Chondrocyte (in vitro differentiated cells): ENCODE measurements around the gene CGRRF1. TPM values are rescaled to one million over a fixed set of nuclear protein-coding genes. Genes with fewer than 3 reads are reported as not detected.

Experiments
- DNase-seq: peaks from one replicate; pipeline ENCODE4 v3.0.0; 2021; ENCODE audit warnings: mixed read lengths, low spot score
- H3K27ac Mint-ChIP-seq: one replicate; pipeline ENCODE4 v1.8.0; 2021; ENCODE audit warnings: mild to moderate bottlenecking, moderate library complexity, mixed read lengths; ENCODE audit not compliant: unreplicated experiment
- H3K27me3 Mint-ChIP-seq: 2 replicates; pipeline ENCODE4 v1.8.0; 2021; ENCODE audit warnings: low read depth, mixed read lengths
- H3K36me3 Mint-ChIP-seq: 2 replicates; pipeline ENCODE4 v1.8.0; 2021; ENCODE audit warnings: low read depth, mixed read lengths
- H3K4me1 Mint-ChIP-seq: 2 replicates; pipeline ENCODE4 v1.8.0; 2021; ENCODE audit warnings: low read depth, mild to moderate bottlenecking, mixed read lengths
- H3K4me3 Mint-ChIP-seq: one replicate; pipeline ENCODE4 v1.8.0; 2021; ENCODE audit warnings: mild to moderate bottlenecking, moderate library complexity, mixed read lengths; ENCODE audit not compliant: unreplicated experiment
- H3K9me3 Mint-ChIP-seq: 2 replicates; pipeline ENCODE4 v1.8.0; 2021; ENCODE audit warnings: low read depth, mixed read lengths
- total RNA-seq: library from RNA; stranded (reverse); gene quantifications from 3 replicates; pipeline ENCODE4 v1.2.1, GENCODE V29; 2021
- TF ChIP-seq, protein P1 (sequence below): fragments of 200-600 bp; sonication (generic); IDR thresholded peaks from 2 replicates; pipeline ENCODE4 v1.5.0; 2021; ENCODE audit warnings: antibody characterized with exemption, mild to moderate bottlenecking, moderate library complexity

The CGRRF1 gene
- total RNA-seq, 1 donor from 2014 or later, result 17.6 TPM

DNA sequence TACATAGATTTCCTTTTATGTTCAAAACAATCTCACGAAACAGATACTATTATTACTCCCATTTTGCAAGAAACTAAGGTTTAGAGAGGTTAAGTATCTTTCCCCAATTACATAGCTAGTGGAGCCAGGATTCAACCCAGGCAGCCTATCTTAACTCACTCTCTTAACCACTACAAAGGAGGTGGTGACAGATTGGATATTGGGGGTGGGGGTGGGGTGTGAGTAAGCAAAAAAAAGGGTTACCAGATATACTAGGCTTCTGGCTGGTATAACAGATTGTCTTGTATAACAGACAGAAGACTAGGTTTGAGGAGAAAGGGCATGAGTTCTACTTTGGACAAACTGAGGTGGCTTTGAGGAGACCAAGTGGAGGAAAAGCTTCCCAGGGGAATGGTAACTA, 23.0 kb upstream of the CGRRF1 start:
- Mint-ChIP-seq H3K9me3 (no peaks in the 10 kb centered on the region), H3K36me3 (peaks cover 8% of the 10 kb centered on the region), H3K4me3 (no peak overlapping the region), H3K27ac (peak overlapping the region; percentile 97), H3K27me3 (no peaks in the 10 kb centered on the region), H3K4me1 (peaks cover 64% of the 10 kb centered on the region)
- TF ChIP-seq, protein P1, sequence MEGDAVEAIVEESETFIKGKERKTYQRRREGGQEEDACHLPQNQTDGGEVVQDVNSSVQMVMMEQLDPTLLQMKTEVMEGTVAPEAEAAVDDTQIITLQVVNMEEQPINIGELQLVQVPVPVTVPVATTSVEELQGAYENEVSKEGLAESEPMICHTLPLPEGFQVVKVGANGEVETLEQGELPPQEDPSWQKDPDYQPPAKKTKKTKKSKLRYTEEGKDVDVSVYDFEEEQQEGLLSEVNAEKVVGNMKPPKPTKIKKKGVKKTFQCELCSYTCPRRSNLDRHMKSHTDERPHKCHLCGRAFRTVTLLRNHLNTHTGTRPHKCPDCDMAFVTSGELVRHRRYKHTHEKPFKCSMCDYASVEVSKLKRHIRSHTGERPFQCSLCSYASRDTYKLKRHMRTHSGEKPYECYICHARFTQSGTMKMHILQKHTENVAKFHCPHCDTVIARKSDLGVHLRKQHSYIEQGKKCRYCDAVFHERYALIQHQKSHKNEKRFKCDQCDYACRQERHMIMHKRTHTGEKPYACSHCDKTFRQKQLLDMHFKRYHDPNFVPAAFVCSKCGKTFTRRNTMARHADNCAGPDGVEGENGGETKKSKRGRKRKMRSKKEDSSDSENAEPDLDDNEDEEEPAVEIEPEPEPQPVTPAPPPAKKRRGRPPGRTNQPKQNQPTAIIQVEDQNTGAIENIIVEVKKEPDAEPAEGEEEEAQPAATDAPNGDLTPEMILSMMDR, result no peak
- DNase-seq, result no peak

- TF ChIP-seq, protein P1, result no peak
- H3K4me3 Mint-ChIP-seq, result peak overlapping the region; percentile 85
- H3K9me3 Mint-ChIP-seq, result no peaks in the 10 kb centered on the region
- H3K36me3 Mint-ChIP-seq, result peaks cover 7% of the 10 kb centered on the region
- no peak for DNase-seq
- peak overlapping the region; percentile 97 for H3K27ac Mint-ChIP-seq
- no peaks in the 10 kb centered on the region for H3K27me3 Mint-ChIP-seq
- peaks cover 57% of the 10 kb centered on the region for H3K4me1 Mint-ChIP-seq
Measured at GRCh38 chr14:54487771-54488170, 21.9 kb upstream of the CGRRF1 start.

GRCh38 chr14:54488318-54488645, 21.4 kb upstream of the CGRRF1 start:
- peak overlapping the region; percentile 97 for H3K27ac Mint-ChIP-seq
- peaks cover 52% of the 10 kb centered on the region for H3K4me1 Mint-ChIP-seq
- no peaks in the 10 kb centered on the region for H3K27me3 Mint-ChIP-seq
- H3K4me3 Mint-ChIP-seq, result peak overlapping the region; percentile 85
- peaks cover 4% of the 10 kb centered on the region for H3K36me3 Mint-ChIP-seq
- TF ChIP-seq, protein P1, result no peak
- no peaks in the 10 kb centered on the region for H3K9me3 Mint-ChIP-seq
- no peak for DNase-seq

GRCh38 chr14:54488646-54489317, 20.9 kb upstream of the CGRRF1 start, which contains the start of gene GMFB:
Gene GMFB (minus strand): TSS chr14:54488980. CDS start chr14:54488927, 53 bp downstream.
- Mint-ChIP-seq H3K4me1 (peaks cover 47% of the 10 kb centered on the region), H3K27ac (peak within 1 kb of the TSS; percentile 97), H3K9me3 (no peaks in the 10 kb centered on the region), H3K36me3 (peaks cover 4% of the 10 kb centered on the region), H3K27me3 (no peaks in the 10 kb centered on the region), H3K4me3 (peak within 1 kb of the TSS; percentile 85)
- TF ChIP-seq, protein P1, result peak; percentile 77
- DNase-seq, result peak; percentile 94

- Mint-ChIP-seq H3K4me3 (peak overlapping the region; percentile 85), H3K27ac (peak overlapping the region; percentile 88), H3K9me3 (no peaks in the 10 kb centered on the region), H3K36me3 (peaks cover 4% of the 10 kb centered on the region), H3K27me3 (no peaks in the 10 kb centered on the region), H3K4me1 (peaks cover 42% of the 10 kb centered on the region)
- no peak for DNase-seq
- TF ChIP-seq, protein P1, result peak; percentile 33
Measured at GRCh38 chr14:54489318-54489683, 20.4 kb upstream of the CGRRF1 start.
